ENCODE results near the gene PSENEN.
"Not testable (repeated sequence)": the region's sequence is repeated elsewhere in the genome, so short reads cannot be mapped to it uniquely, and the experiment has no call there.

PSENEN gene

GRCh38 chr19:35752746-35753350, 7.4 kb downstream of the PSENEN start:
- no peak for DNase-seq

GRCh38 chr19:35753634-35754369, 8.4 kb downstream of the PSENEN start:
- DNase-seq: no peak

- no peak for DNase-seq
Observed at GRCh38 chr19:35754370-35755130, 9.1 kb downstream of the PSENEN start.

- DNase-seq: no peak
Observed at GRCh38 chr19:35755131-35755549, 9.7 kb downstream of the PSENEN start.

- peak; percentile 62 to 68 for DNase-seq
Observed at GRCh38 chr19:35755550-35756376, 10.3 kb downstream of the PSENEN start.

GRCh38 chr19:35756377-35757230, 11.2 kb downstream of the PSENEN start, which contains the start of gene HSPB6:
TSS of gene HSPB6 (minus strand) at chr19:35757029. CDS start at chr19:35757008, 21 bp downstream.
- no peak for DNase-seq

GRCh38 chr19:35757231-35757748, 11.8 kb downstream of the PSENEN start:
- no peak for DNase-seq

- DNase-seq: peak; percentile 96 to 97
Observed at GRCh38 chr19:35757749-35758608, 12.5 kb downstream of the PSENEN start, which contains the start of gene PROSER3. TSS of gene PROSER3 (plus strand) at chr19:35758176. CDS start at chr19:35758216, 40 bp downstream.

- no peak for DNase-seq
Observed at GRCh38 chr19:35759697-35760096, 14.2 kb downstream of the PSENEN start.

GRCh38 chr19:35760711-35761349, 15.4 kb downstream of the PSENEN start:
- no peak for DNase-seq

GRCh38 chr19:35764432-35765315, 19.2 kb downstream of the PSENEN start:
- DNase-seq: no peak

GRCh38 chr19:35766571-35767104, 21.2 kb downstream of the PSENEN start:
- DNase-seq: no peak

GRCh38 chr19:35767288-35768081, 22.0 kb downstream of the PSENEN start:
- DNase-seq: no peak

- no peak for DNase-seq
Observed at GRCh38 chr19:35768082-35768421, 22.6 kb downstream of the PSENEN start.

- not testable (repeated sequence) for DNase-seq
Observed at GRCh38 chr19:35772362-35772761, 26.9 kb downstream of the PSENEN start.

- DNase-seq: no peak
Observed at GRCh38 chr19:35773020-35773806, 27.8 kb downstream of the PSENEN start.

Measured in activated CD4-positive, alpha-beta T cell treated with anti-CD3 and anti-CD28 coated beads for 4 hours (primary cell).